Measurements from ENCODE around the gene SPTBN1.
"Not testable (repeated sequence)": the region's sequence is repeated elsewhere in the genome, so short reads cannot be mapped to it uniquely, and the experiment has no call there.

The SPTBN1 gene

GRCh38 chr2:54496920-54497319 lies 40.8 kb downstream of the SPTBN1 start:
- Histone ChIP-seq H3K4me1 (ENCODE audit: control insufficient read depth, insufficient read depth, low read length, poor library complexity, severe bottlenecking) (no peaks in the 10 kb centered on the region), H3K27me3 (replicated peaks; ENCODE audit: control insufficient read depth, insufficient read depth, low read length, poor library complexity, severe bottlenecking) (no peaks in the 10 kb centered on the region), H3K4me3 (ENCODE audit: insufficient read depth, low read depth, low read length, poor library complexity, severe bottlenecking) (no peak overlapping the region), H3K27ac (ENCODE audit: insufficient read depth, low read length, poor library complexity, severe bottlenecking) (no peak overlapping the region), H3K36me3 (ENCODE audit: control insufficient read depth, insufficient read depth, low read length) (no peaks in the 10 kb centered on the region), H3K9me3 (ENCODE audit: control insufficient read depth, low read length) (no peaks in the 10 kb centered on the region)
- no peak for DNase-seq

- Histone ChIP-seq H3K4me3 (ENCODE audit: insufficient read depth, low read depth, low read length, poor library complexity, severe bottlenecking) (no peak overlapping the region), H3K4me1 (ENCODE audit: control insufficient read depth, insufficient read depth, low read length, poor library complexity, severe bottlenecking) (no peaks in the 10 kb centered on the region), H3K27ac (ENCODE audit: insufficient read depth, low read length, poor library complexity, severe bottlenecking) (no peak overlapping the region), H3K27me3 (replicated peaks; ENCODE audit: control insufficient read depth, insufficient read depth, low read length, poor library complexity, severe bottlenecking) (no peaks in the 10 kb centered on the region), H3K36me3 (ENCODE audit: control insufficient read depth, insufficient read depth, low read length) (no peaks in the 10 kb centered on the region), H3K9me3 (ENCODE audit: control insufficient read depth, low read length) (no peaks in the 10 kb centered on the region)
- DNase-seq: no peak
Observed at GRCh38 chr2:54497763-54498680, 41.9 kb downstream of the SPTBN1 start.

- Histone ChIP-seq H3K4me3 (ENCODE audit: insufficient read depth, low read depth, low read length, poor library complexity, severe bottlenecking) (no peak overlapping the region), H3K9me3 (ENCODE audit: control insufficient read depth, low read length) (no peaks in the 10 kb centered on the region), H3K27ac (ENCODE audit: insufficient read depth, low read length, poor library complexity, severe bottlenecking) (no peak overlapping the region), H3K4me1 (ENCODE audit: control insufficient read depth, insufficient read depth, low read length, poor library complexity, severe bottlenecking) (no peaks in the 10 kb centered on the region), H3K36me3 (ENCODE audit: control insufficient read depth, insufficient read depth, low read length) (no peaks in the 10 kb centered on the region), H3K27me3 (replicated peaks; ENCODE audit: control insufficient read depth, insufficient read depth, low read length, poor library complexity, severe bottlenecking) (no peaks in the 10 kb centered on the region)
- no peak for DNase-seq
Observed at GRCh38 chr2:54499661-54500060, 43.5 kb downstream of the SPTBN1 start.

GRCh38 chr2:54500404-54501205 lies 44.5 kb downstream of the SPTBN1 start:
- Histone ChIP-seq H3K27ac (ENCODE audit: insufficient read depth, low read length, poor library complexity, severe bottlenecking) (no peak overlapping the region), H3K4me3 (ENCODE audit: insufficient read depth, low read depth, low read length, poor library complexity, severe bottlenecking) (no peak overlapping the region), H3K36me3 (ENCODE audit: control insufficient read depth, insufficient read depth, low read length) (no peaks in the 10 kb centered on the region), H3K9me3 (ENCODE audit: control insufficient read depth, low read length) (no peaks in the 10 kb centered on the region), H3K4me1 (ENCODE audit: control insufficient read depth, insufficient read depth, low read length, poor library complexity, severe bottlenecking) (no peaks in the 10 kb centered on the region), H3K27me3 (replicated peaks; ENCODE audit: control insufficient read depth, insufficient read depth, low read length, poor library complexity, severe bottlenecking) (no peaks in the 10 kb centered on the region)
- DNase-seq: no peak

GRCh38 chr2:54502731-54503130 lies 46.6 kb downstream of the SPTBN1 start:
- H3K27ac ChIP-seq (ENCODE audit: insufficient read depth, low read length, poor library complexity, severe bottlenecking): no peak overlapping the region
- no peaks in the 10 kb centered on the region for H3K4me1 ChIP-seq (ENCODE audit: control insufficient read depth, insufficient read depth, low read length, poor library complexity, severe bottlenecking)
- no peak for DNase-seq
- H3K36me3 ChIP-seq (ENCODE audit: control insufficient read depth, insufficient read depth, low read length): no peaks in the 10 kb centered on the region
- no peaks in the 10 kb centered on the region for H3K27me3 ChIP-seq (replicated peaks; ENCODE audit: control insufficient read depth, insufficient read depth, low read length, poor library complexity, severe bottlenecking)
- H3K4me3 ChIP-seq (ENCODE audit: insufficient read depth, low read depth, low read length, poor library complexity, severe bottlenecking): no peak overlapping the region
- no peaks in the 10 kb centered on the region for H3K9me3 ChIP-seq (ENCODE audit: control insufficient read depth, low read length)

GRCh38 chr2:54503192-54503591 lies 47.1 kb downstream of the SPTBN1 start:
- H3K4me3 ChIP-seq (ENCODE audit: insufficient read depth, low read depth, low read length, poor library complexity, severe bottlenecking): no peak overlapping the region
- DNase-seq: peak in 1 of 3 donors; percentile 9
- no peaks in the 10 kb centered on the region for H3K27me3 ChIP-seq (replicated peaks; ENCODE audit: control insufficient read depth, insufficient read depth, low read length, poor library complexity, severe bottlenecking)
- H3K9me3 ChIP-seq (ENCODE audit: control insufficient read depth, low read length): no peaks in the 10 kb centered on the region
- no peak overlapping the region for H3K27ac ChIP-seq (ENCODE audit: insufficient read depth, low read length, poor library complexity, severe bottlenecking)
- no peaks in the 10 kb centered on the region for H3K4me1 ChIP-seq (ENCODE audit: control insufficient read depth, insufficient read depth, low read length, poor library complexity, severe bottlenecking)
- H3K36me3 ChIP-seq (ENCODE audit: control insufficient read depth, insufficient read depth, low read length): no peaks in the 10 kb centered on the region

- H3K9me3 ChIP-seq (ENCODE audit: control insufficient read depth, low read length): no peaks in the 10 kb centered on the region
- no peak overlapping the region for H3K27ac ChIP-seq (ENCODE audit: insufficient read depth, low read length, poor library complexity, severe bottlenecking)
- H3K4me1 ChIP-seq (ENCODE audit: control insufficient read depth, insufficient read depth, low read length, poor library complexity, severe bottlenecking): no peaks in the 10 kb centered on the region
- no peaks in the 10 kb centered on the region for H3K36me3 ChIP-seq (ENCODE audit: control insufficient read depth, insufficient read depth, low read length)
- no peak overlapping the region for H3K4me3 ChIP-seq (ENCODE audit: insufficient read depth, low read depth, low read length, poor library complexity, severe bottlenecking)
- DNase-seq: no peak
- no peaks in the 10 kb centered on the region for H3K27me3 ChIP-seq (replicated peaks; ENCODE audit: control insufficient read depth, insufficient read depth, low read length, poor library complexity, severe bottlenecking)
Observed at GRCh38 chr2:54503828-54504227, 47.7 kb downstream of the SPTBN1 start.

GRCh38 chr2:54504866-54505265 lies 48.7 kb downstream of the SPTBN1 start:
- no peak overlapping the region for H3K27ac ChIP-seq (ENCODE audit: insufficient read depth, low read length, poor library complexity, severe bottlenecking)
- no peaks in the 10 kb centered on the region for H3K27me3 ChIP-seq (replicated peaks; ENCODE audit: control insufficient read depth, insufficient read depth, low read length, poor library complexity, severe bottlenecking)
- no peak for DNase-seq
- H3K4me3 ChIP-seq (ENCODE audit: insufficient read depth, low read depth, low read length, poor library complexity, severe bottlenecking): no peak overlapping the region
- H3K9me3 ChIP-seq (ENCODE audit: control insufficient read depth, low read length): no peaks in the 10 kb centered on the region
- no peaks in the 10 kb centered on the region for H3K36me3 ChIP-seq (ENCODE audit: control insufficient read depth, insufficient read depth, low read length)
- no peaks in the 10 kb centered on the region for H3K4me1 ChIP-seq (ENCODE audit: control insufficient read depth, insufficient read depth, low read length, poor library complexity, severe bottlenecking)

GRCh38 chr2:54508541-54508940 lies 52.4 kb downstream of the SPTBN1 start:
- Histone ChIP-seq H3K9me3 (ENCODE audit: control insufficient read depth, low read length) (no peaks in the 10 kb centered on the region), H3K4me3 (ENCODE audit: insufficient read depth, low read depth, low read length, poor library complexity, severe bottlenecking) (no peak overlapping the region), H3K27me3 (replicated peaks; ENCODE audit: control insufficient read depth, insufficient read depth, low read length, poor library complexity, severe bottlenecking) (no peaks in the 10 kb centered on the region), H3K27ac (ENCODE audit: insufficient read depth, low read length, poor library complexity, severe bottlenecking) (no peak overlapping the region), H3K4me1 (ENCODE audit: control insufficient read depth, insufficient read depth, low read length, poor library complexity, severe bottlenecking) (no peaks in the 10 kb centered on the region), H3K36me3 (ENCODE audit: control insufficient read depth, insufficient read depth, low read length) (no peaks in the 10 kb centered on the region)
- DNase-seq: no peak

GRCh38 chr2:54509043-54509442 lies 52.9 kb downstream of the SPTBN1 start:
- DNase-seq; H3K9me3 ChIP-seq (ENCODE audit: control insufficient read depth, low read length); H3K27me3 ChIP-seq (replicated peaks; ENCODE audit: control insufficient read depth, insufficient read depth, low read length, poor library complexity, severe bottlenecking); H3K27ac ChIP-seq (ENCODE audit: insufficient read depth, low read length, poor library complexity, severe bottlenecking); H3K4me1 ChIP-seq (ENCODE audit: control insufficient read depth, insufficient read depth, low read length, poor library complexity, severe bottlenecking); H3K4me3 ChIP-seq (ENCODE audit: insufficient read depth, low read depth, low read length, poor library complexity, severe bottlenecking); H3K36me3 ChIP-seq (ENCODE audit: control insufficient read depth, insufficient read depth, low read length): not testable (repeated sequence)

All from effector memory CD4-positive, alpha-beta T cell (primary cell).